Epithelial cell of esophagus (primary cell): ENCODE data around the gene TLE3.
A peak's percentile ranks its signal among the peaks of the same experiment; 100 is the strongest.

Experiments used
- DNase-seq: peaks from one replicate; pipeline ENCODE4 v3.0.0; 2010; ENCODE audit warnings: low read depth
- H3K4me3 ChIP-seq: 2 replicates; pipeline ENCODE4 v1.5.1; 2011; ENCODE audit warnings: mild to moderate bottlenecking, low read length, control low read depth
- CTCF ChIP-seq: IDR thresholded peaks from 2 replicates; pipeline ENCODE4 v1.5.1; 2011; ENCODE audit warnings: low read depth, mild to moderate bottlenecking, low read length, control low read depth, inconsistent platforms; ENCODE audit not compliant: insufficient read depth; ENCODE audit errors: missing control alignments

TLE3 gene

DNA sequence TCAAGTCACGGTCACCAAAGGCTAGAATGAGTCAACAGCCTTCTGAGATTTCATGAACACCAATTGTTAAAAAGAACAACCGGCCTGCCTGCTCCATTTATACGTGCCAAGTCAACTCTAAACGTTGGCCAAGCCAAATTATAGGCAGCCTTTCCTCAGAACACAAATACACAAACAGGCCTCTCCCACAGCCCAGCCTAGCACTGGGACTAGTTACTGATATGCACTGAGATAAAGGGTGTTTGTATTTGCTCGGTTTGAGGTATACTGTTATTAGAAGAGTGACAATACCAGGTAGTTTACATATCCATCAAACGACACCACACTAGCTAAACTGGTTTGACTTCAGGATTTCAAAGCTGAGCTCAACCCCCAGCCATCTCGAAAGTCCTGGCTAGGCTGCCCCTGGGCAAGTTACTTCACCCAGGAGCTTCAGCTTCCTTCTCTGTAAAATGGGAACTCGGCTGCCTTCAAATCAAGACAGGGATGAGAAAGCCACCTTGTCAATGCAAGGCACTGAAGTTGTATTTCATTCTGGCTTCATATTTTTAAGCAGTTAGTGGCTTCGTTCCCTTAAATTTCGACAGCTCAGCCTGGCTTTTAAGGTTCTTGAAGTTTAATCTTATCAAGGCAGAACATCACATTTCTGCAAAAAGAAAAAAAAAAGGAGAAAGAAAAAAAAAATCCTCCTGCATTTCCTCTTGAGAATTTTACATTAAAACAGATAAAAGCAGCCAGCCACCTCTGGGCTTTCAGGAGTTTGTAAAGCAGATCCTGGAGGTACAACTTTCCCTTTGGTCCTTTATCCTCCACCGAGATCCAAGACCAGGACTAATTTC lies 4.0 kb downstream of the TLE3 start:
- H3K4me3 ChIP-seq: peak overlapping the region; percentile 76
- DNase-seq: peak; percentile 89
- no peak for TF ChIP-seq CTCF

- no peak for TF ChIP-seq CTCF
- H3K4me3 ChIP-seq: peak overlapping the region; percentile 19
- no peak for DNase-seq
Observed at GRCh38 chr15:70093070-70093469, 4.6 kb downstream of the TLE3 start.

DNA sequence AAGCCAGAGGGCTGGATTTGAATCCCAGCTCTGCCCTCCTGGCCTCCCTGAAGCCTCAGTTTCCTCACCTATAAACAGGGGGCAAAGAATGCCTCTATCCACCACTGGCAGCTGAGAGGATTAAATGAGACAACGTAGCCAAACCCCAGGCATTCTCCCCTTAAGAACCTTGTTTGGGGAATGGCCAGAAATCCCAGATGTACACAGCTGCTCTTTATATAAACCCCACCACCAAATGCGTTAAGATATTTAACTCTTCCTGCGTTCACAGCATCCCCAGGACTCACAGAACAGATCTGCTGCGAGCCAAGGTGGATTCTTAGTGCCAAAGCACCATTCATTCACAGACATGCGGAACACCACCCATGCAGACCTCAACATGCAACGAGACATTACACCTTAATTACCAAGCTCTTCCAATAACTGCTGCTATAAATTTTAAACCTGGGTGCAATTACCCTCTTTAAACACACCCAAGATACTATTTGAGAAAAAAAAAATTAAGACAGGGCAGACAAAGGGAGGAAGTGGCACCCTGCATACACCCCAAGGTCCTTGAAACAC lies 5.2 kb downstream of the TLE3 start:
- DNase-seq: no peak
- no peak overlapping the region for H3K4me3 ChIP-seq
- TF ChIP-seq CTCF: no peak

- TF ChIP-seq CTCF: no peak
- H3K4me3 ChIP-seq: no peak overlapping the region
- DNase-seq: peak; percentile 78
Observed at GRCh38 chr15:70091726-70092463, 5.8 kb downstream of the TLE3 start.

GRCh38 chr15:70090436-70091296 lies 7.1 kb downstream of the TLE3 start:
- DNase-seq: no peak
- TF ChIP-seq CTCF: no peak
- no peak overlapping the region for H3K4me3 ChIP-seq

- no peak for TF ChIP-seq CTCF
- no peak for DNase-seq
Observed at GRCh38 chr15:70089692-70089971, 8.1 kb downstream of the TLE3 start.

More at GRCh38 chr15:70089692-70089971, 8.1 kb downstream of the TLE3 start:
- no peak overlapping the region for H3K4me3 ChIP-seq
